K562 (cell line): Measurements from ENCODE around the gene MAN2B1. TPM values are rescaled to one million over a fixed set of nuclear protein-coding genes. Genes with fewer than 3 reads are reported as not detected.

Experiments used
- ARID2 ChIP-seq: fragments of 450-650 bp; IDR thresholded peaks from 2 replicates; pipeline ENCODE4 v1.6.1; 2017; ENCODE audit warnings: antibody characterized with exemption, mild to moderate bottlenecking
- ARID3B ChIP-seq: fragments of 250-450 bp; sonication (Bioruptor Pico); IDR thresholded peaks from 2 replicates; pipeline ENCODE4 v1.4.0; 2020; ENCODE audit warnings: borderline replicate concordance
- CAMTA2 ChIP-seq: fragments of 250-450 bp; sonication (Bioruptor Pico); conservative IDR thresholded peaks from 2 replicates; pipeline ENCODE4 v1.5.1; 2022
- GABPB2 ChIP-seq: fragments of 250-450 bp; sonication (Bioruptor Pico); conservative IDR thresholded peaks from 2 replicates; pipeline ENCODE4 v1.5.1; 2021; ENCODE audit warnings: mild to moderate bottlenecking
- KDM2B ChIP-seq: fragments of 250-450 bp; sonication (Bioruptor Pico); IDR thresholded peaks from 2 replicates; pipeline ENCODE4 v1.8.0; 2021; ENCODE audit warnings: mild to moderate bottlenecking, moderate library complexity
- MCM5 ChIP-seq: fragments of 450-650 bp; IDR thresholded peaks from 2 replicates; pipeline ENCODE4 v1.6.1; 2016; ENCODE audit warnings: low read depth
- NFATC3 ChIP-seq: fragments of 450-650 bp; IDR thresholded peaks from 2 replicates; pipeline ENCODE4 v1.6.1; 2017; ENCODE audit warnings: mild to moderate bottlenecking
- REST ChIP-seq, 2 experiments: fragments of 450-650 bp; formaldehyde crosslinking in 1 of 2; IDR thresholded peaks; 2 replicates each; pipeline versions ENCODE4 v1.4.0 to v1.6.1; 2014 to 2020; ENCODE audit warnings: mild to moderate bottlenecking in 2 of 2, borderline replicate concordance in 1 of 2, low read depth in 1 of 2
- SMARCA4 ChIP-seq: fragments of 450-650 bp; IDR thresholded peaks from 2 replicates; pipeline ENCODE4 v1.6.1; 2016
- TEAD2 ChIP-seq: fragments of 450-650 bp; IDR thresholded peaks from 2 replicates; pipeline ENCODE4 v1.6.1; 2016; ENCODE audit warnings: missing genetic modification characterization, control low read depth, missing compliant biosample characterization
- TRIM28 ChIP-seq: fragments of 450-650 bp; IDR thresholded peaks from 2 replicates; pipeline ENCODE4 v1.6.1; 2017
- polyA plus RNA-seq, 8 experiments: library from polyadenylated mRNA; depleted of rRNA in 4 of 8; stranded (reverse) in 5 of 8; unstranded in 3 of 8; fragments of >200 nt; fragmentation: Nextera tagmentation in 2 of 8; fragmentation: Illumina TruSeq in 1 of 8; extraction: Ambion mirVana in 2 of 8; extraction: Trizol in 1 of 8; gene quantifications; 2 replicates each; pipeline versions ENCODE4 v1.2.1 to v1.2.3, GENCODE V29; 2011 to 2014; ENCODE audit warnings: inconsistent platforms in 1 of 8, missing spikeins in 1 of 8
- total RNA-seq, 7 experiments: library from RNA; depleted of rRNA in 6 of 7; stranded (reverse); fragments of >200 nt in 6 of 7; fragmentation: Illumina TruSeq in 2 of 7; extraction: Trizol in 2 of 7; gene quantifications; 2 replicates each; pipeline versions ENCODE4 v1.2.1 to v1.2.3, GENCODE V29; 2011 to 2021; ENCODE audit warnings: low replicate concordance in 1 of 7
- TF ChIP-seq, protein P1 (sequence below), 3 experiments: fragments of 200-800 bp in 1 of 3; fragments of 250-450 bp in 1 of 3; fragments of 450-650 bp in 1 of 3; sonication (Bioruptor Pico) in 1 of 3; sonication (Bioruptor generic) in 1 of 3; formaldehyde crosslinking in 1 of 3; IDR thresholded peaks; 2 replicates each; pipeline versions ENCODE4 v1.6.1 to v1.8.0; 2016 to 2022; ENCODE audit warnings: mild to moderate bottlenecking in 2 of 3, missing genetic modification characterization in 2 of 3, missing compliant biosample characterization in 1 of 3, moderate library complexity in 1 of 3

MAN2B1 gene
- total and polyA plus RNA-seq, 9 of the 15 experiments (the other 6 are each of a cell fraction or from before 2014, with no cell fraction given), result 0.59 to 33.8 (median 11.4) TPM

- TF ChIP-seq ARID3B (CRISPR knock-in tag) (no peak; the same call in 1 of the 2 replicates), GABPB2 (CRISPR knock-in tag) (no peak), NFATC3 (0 out of 2 replicates have a peak, but pooled peaks have one; percentile 64), SMARCA4 (no peak), ARID2 (no peak), TEAD2 (tag) (0 out of 2 replicates have a peak, but pooled peaks have one; percentile 54), TRIM28 (peak; percentile 47; the same call in 1 of the 2 replicates), MCM5 (no peak), REST (IDR thresholded peaks at IDR 0.05; ENCODE audit: borderline replicate concordance) (peak; percentile 94), REST (CRISPR knock-in tag; IDR thresholded peaks at IDR 0.05; ENCODE audit: low read depth) (no peak), KDM2B (CRISPR knock-in tag) (no peak), CAMTA2 (no peak)
- TF ChIP-seq, protein P1, sequence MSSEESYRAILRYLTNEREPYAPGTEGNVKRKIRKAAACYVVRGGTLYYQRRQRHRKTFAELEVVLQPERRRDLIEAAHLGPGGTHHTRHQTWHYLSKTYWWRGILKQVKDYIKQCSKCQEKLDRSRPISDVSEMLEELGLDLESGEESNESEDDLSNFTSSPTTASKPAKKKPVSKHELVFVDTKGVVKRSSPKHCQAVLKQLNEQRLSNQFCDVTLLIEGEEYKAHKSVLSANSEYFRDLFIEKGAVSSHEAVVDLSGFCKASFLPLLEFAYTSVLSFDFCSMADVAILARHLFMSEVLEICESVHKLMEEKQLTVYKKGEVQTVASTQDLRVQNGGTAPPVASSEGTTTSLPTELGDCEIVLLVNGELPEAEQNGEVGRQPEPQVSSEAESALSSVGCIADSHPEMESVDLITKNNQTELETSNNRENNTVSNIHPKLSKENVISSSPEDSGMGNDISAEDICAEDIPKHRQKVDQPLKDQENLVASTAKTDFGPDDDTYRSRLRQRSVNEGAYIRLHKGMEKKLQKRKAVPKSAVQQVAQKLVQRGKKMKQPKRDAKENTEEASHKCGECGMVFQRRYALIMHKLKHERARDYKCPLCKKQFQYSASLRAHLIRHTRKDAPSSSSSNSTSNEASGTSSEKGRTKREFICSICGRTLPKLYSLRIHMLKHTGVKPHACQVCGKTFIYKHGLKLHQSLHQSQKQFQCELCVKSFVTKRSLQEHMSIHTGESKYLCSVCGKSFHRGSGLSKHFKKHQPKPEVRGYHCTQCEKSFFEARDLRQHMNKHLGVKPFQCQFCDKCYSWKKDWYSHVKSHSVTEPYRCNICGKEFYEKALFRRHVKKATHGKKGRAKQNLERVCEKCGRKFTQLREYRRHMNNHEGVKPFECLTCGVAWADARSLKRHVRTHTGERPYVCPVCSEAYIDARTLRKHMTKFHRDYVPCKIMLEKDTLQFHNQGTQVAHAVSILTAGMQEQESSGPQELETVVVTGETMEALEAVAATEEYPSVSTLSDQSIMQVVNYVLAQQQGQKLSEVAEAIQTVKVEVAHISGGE (CRISPR knock-in tag; IDR thresholded peaks at IDR 0.05), result peak; percentile 94 to 99 (median 97)
Measured at GRCh38 chr19:12610540-12611360, 55.8 kb downstream of the MAN2B1 start, which contains the start of the genes ZNF490 and ZNF791 (continued).
